Progenitor cell of endocrine pancreas (in vitro differentiated cells): ENCODE results near the gene SIPA1L3. TPM values are rescaled to one million over a fixed set of nuclear protein-coding genes. Genes with fewer than 3 reads are reported as not detected.

Experiments
- DNase-seq: peaks from one replicate; pipeline ENCODE4 v3.0.0; 2021; ENCODE audit warnings: low spot score; ENCODE audit not compliant: unreplicated experiment
- H3K27ac Mint-ChIP-seq: 2 replicates; pipeline ENCODE4 v1.8.0; 2021; ENCODE audit warnings: mild to moderate bottlenecking, moderate library complexity, mixed read lengths
- H3K27me3 Mint-ChIP-seq: 2 replicates; pipeline ENCODE4 v1.8.0; 2021; ENCODE audit warnings: mixed read lengths
- H3K36me3 Mint-ChIP-seq: 2 replicates; pipeline ENCODE4 v1.8.0; 2022; ENCODE audit warnings: mixed read lengths; ENCODE audit not compliant: insufficient read depth
- H3K4me1 Mint-ChIP-seq: 2 replicates; pipeline ENCODE4 v1.8.0; 2021; ENCODE audit warnings: low read depth, mixed read lengths
- H3K4me3 Mint-ChIP-seq: 2 replicates; pipeline ENCODE4 v1.8.0; 2021; ENCODE audit warnings: low read depth, mild to moderate bottlenecking, moderate library complexity, mixed read lengths
- H3K9me3 Mint-ChIP-seq: 2 replicates; pipeline ENCODE4 v1.8.0; 2021; ENCODE audit warnings: low read depth, mixed read lengths
- CTCF ChIP-seq: fragments of 200-600 bp; sonication (generic); IDR thresholded peaks from one replicate; pipeline ENCODE4 v1.5.0; 2021; ENCODE audit warnings: antibody characterized with exemption, mild to moderate bottlenecking; ENCODE audit not compliant: unreplicated experiment
- total RNA-seq: library from RNA; stranded (reverse); gene quantifications from 2 replicates; pipeline ENCODE4 v1.2.1, GENCODE V29; 2021

SIPA1L3 gene
- total RNA-seq, 1 donor from 2014 or later: 132 TPM

- Mint-ChIP-seq H3K9me3 (no peaks in the 10 kb centered on the region), H3K27me3 (no peaks in the 10 kb centered on the region), H3K4me3 (no peak overlapping the region), H3K4me1 (peaks cover 71% of the 10 kb centered on the region), H3K27ac (no peak overlapping the region), H3K36me3 (peaks cover 8% of the 10 kb centered on the region)
- no peak for TF ChIP-seq CTCF
- no peak for DNase-seq
Measured at GRCh38 chr19:37938353-37938752, 31.3 kb downstream of the SIPA1L3 start.

DNA sequence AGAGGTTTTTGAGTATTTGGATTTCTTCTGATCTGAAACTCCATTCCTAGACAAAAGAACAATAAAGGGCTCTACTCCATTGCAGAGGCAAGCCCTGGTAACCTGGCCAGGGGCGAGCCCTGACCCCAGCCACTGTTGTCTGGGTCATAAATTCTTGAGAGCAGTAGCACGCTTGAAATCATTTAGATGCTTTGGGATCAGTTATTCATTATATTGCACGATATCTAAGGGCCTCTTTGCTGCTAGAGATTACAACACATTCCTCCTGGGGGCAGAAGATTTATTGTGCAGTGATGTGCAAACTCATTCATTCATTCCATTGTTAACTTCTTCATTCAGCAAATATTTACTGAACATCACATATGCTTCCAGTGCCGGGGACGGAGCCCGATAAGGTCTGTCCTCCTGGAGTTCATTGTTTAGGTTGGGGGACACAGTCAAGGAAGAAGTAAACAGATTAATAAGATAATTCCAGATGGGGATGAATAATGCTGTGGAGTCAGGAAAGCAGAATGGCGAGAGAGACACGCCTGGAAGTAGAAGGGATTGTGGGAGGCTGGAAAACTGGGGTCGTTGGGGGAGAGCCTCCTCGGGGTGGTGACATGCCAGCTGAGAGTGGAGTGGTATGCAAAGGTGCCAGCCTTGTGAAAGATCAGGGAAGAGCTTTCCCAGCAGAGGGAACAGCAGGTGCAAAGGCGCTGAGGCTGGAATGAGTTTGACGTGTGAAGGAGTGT lies 34.9 kb downstream of the SIPA1L3 start:
- Mint-ChIP-seq H3K27me3 (no peaks in the 10 kb centered on the region), H3K9me3 (no peaks in the 10 kb centered on the region), H3K36me3 (peaks cover 3% of the 10 kb centered on the region), H3K27ac (peak overlapping the region; percentile 97), H3K4me1 (peaks cover 45% of the 10 kb centered on the region), H3K4me3 (peak overlapping the region; percentile 48)
- DNase-seq: no peak
- no peak for TF ChIP-seq CTCF

DNA sequence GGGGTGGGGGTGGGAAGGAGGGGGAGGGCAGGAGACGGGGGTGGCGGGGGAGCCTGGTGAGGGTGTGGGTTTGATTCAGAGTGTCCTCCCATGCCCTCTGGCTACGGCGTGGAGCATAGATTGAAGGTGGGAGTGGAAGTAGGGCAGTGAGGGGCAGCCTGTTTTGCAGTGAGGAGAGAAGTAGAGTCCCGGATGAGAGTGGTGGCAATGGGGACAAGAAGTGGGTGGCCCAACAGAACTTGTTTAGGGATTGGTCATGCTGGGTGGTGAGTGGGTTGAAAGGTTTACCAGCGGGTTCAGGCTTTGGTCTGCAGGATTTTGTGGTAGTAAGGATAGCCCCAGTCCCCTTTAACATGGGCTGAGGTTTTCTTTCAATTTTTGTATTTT lies 35.5 kb downstream of the SIPA1L3 start:
- H3K4me3 Mint-ChIP-seq: peak overlapping the region; percentile 28
- no peak for TF ChIP-seq CTCF
- DNase-seq: no peak
- peaks cover 48% of the 10 kb centered on the region for H3K4me1 Mint-ChIP-seq
- no peaks in the 10 kb centered on the region for H3K27me3 Mint-ChIP-seq
- H3K36me3 Mint-ChIP-seq: peaks cover 3% of the 10 kb centered on the region
- peak overlapping the region; percentile 97 for H3K27ac Mint-ChIP-seq
- no peaks in the 10 kb centered on the region for H3K9me3 Mint-ChIP-seq

- H3K4me1 Mint-ChIP-seq: peaks cover 57% of the 10 kb centered on the region
- TF ChIP-seq CTCF: no peak
- no peak for DNase-seq
- H3K4me3 Mint-ChIP-seq: no peak overlapping the region
- H3K27me3 Mint-ChIP-seq: no peaks in the 10 kb centered on the region
- peak overlapping the region; percentile 97 for H3K27ac Mint-ChIP-seq
- H3K36me3 Mint-ChIP-seq: peaks cover 3% of the 10 kb centered on the region
- H3K9me3 Mint-ChIP-seq: no peaks in the 10 kb centered on the region
Measured at GRCh38 chr19:37943480-37943879, 36.5 kb downstream of the SIPA1L3 start.

GRCh38 chr19:37946132-37946531 lies 39.1 kb downstream of the SIPA1L3 start:
- Mint-ChIP-seq H3K4me3 (no peak overlapping the region), H3K36me3 (peaks cover 6% of the 10 kb centered on the region), H3K4me1 (peaks cover 43% of the 10 kb centered on the region), H3K27ac (peak overlapping the region; percentile 29), H3K9me3 (no peaks in the 10 kb centered on the region), H3K27me3 (no peaks in the 10 kb centered on the region)
- TF ChIP-seq CTCF: no peak
- DNase-seq: no peak
